NCI-H2107 treated with DMSO at 0.1 percent for 48 hours (cell line): Measurements from ENCODE around the gene CTIF.

Experiments
- DNase-seq: peaks from one replicate; lab custom pipeline; 2025; ENCODE audit not compliant: unreplicated experiment; lab: John Stamatoyannopoulos, UW

CTIF gene

GRCh38 chr18:48675912-48676311, 137.1 kb downstream of the CTIF start:
- DNase-seq, result no peak

- DNase-seq, result no peak
Observed at GRCh38 chr18:48676346-48676745, 137.5 kb downstream of the CTIF start.

- DNase-seq, result peak; percentile 43
Observed at GRCh38 chr18:48676756-48677368, 138.0 kb downstream of the CTIF start.

GRCh38 chr18:48678237-48679115, 139.6 kb downstream of the CTIF start:
- no peak for DNase-seq

GRCh38 chr18:48679236-48679635, 140.4 kb downstream of the CTIF start:
- no peak for DNase-seq

GRCh38 chr18:48680339-48681250, 141.8 kb downstream of the CTIF start:
- DNase-seq, result no peak

GRCh38 chr18:48682768-48683167, 143.9 kb downstream of the CTIF start:
- DNase-seq, result no peak

- DNase-seq, result no peak
Observed at GRCh38 chr18:48683197-48683596, 144.4 kb downstream of the CTIF start.

GRCh38 chr18:48683661-48684060, 144.8 kb downstream of the CTIF start:
- DNase-seq, result no peak

- DNase-seq, result no peak
Observed at GRCh38 chr18:48687346-48688042, 148.7 kb downstream of the CTIF start.

- DNase-seq, result no peak
Observed at GRCh38 chr18:48688961-48689360, 150.1 kb downstream of the CTIF start.

GRCh38 chr18:48689548-48689947, 150.7 kb downstream of the CTIF start:
- no peak for DNase-seq

GRCh38 chr18:48690494-48690893, 151.7 kb downstream of the CTIF start:
- no peak for DNase-seq

GRCh38 chr18:48693006-48693405, 154.2 kb downstream of the CTIF start:
- no peak for DNase-seq

- DNase-seq, result no peak
Observed at GRCh38 chr18:48693625-48694262, 154.9 kb downstream of the CTIF start.

GRCh38 chr18:48694295-48694694, 155.5 kb downstream of the CTIF start:
- DNase-seq, result no peak

- no peak for DNase-seq
Observed at GRCh38 chr18:48695671-48696070, 156.8 kb downstream of the CTIF start.

- DNase-seq, result no peak
Observed at GRCh38 chr18:48696218-48696617, 157.4 kb downstream of the CTIF start.

GRCh38 chr18:48697441-48697840, 158.6 kb downstream of the CTIF start:
- no peak for DNase-seq

GRCh38 chr18:48698707-48699106, 159.9 kb downstream of the CTIF start:
- DNase-seq, result no peak
